ENCODE measurements around the gene PTGDS.

Gene PTGDS

DNA sequence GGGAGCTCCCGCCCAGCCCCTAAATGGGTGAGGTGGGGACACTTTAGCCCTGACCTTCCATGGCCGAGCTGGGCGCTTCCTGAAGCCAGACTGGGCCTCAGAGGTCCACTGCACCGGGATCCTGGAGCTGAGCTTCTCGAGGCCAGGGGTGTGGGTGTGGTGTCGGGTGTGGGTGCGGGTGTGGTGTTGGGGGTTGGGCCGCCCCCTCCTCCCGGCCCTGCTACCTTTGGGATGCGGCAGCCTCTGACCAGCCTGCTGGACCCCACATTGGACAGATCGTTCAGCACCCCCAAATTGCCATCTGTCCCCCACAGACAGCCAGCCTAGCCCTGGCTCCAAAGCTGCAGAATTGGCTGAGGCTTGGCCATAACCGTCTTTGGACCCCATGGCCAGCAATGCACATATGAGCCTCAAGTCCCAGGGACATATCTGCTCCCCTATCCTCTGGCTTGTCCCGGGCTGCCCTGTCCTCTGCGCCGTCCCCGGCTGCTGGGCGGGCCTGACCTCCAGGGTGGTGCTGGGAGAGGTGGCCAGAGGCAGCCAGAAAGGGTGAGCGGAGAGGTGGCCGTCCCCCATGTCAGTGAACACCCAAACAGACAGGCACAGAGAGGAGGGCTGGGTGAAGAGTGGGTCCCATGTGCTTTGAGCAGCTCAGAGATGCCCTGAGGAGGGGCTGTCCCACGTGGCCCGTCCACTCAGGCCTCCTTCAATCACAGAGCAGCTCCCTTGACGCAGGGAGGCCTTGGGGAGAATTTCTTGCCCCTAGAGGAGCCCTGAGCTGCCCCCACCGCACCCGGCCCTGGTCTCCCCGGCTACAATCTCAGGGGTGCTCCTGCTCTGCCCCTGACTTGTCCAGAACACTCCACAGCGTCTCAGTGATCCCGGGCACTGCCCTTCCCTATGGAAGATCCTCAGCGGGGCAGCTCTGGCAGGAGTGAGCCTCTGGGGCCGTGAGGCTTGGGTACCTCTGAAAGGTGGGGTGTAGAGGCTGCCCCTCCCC, 3.4 kb upstream of the PTGDS start:
- no peak for DNase-seq (ENCODE audit: low read depth)

DNA sequence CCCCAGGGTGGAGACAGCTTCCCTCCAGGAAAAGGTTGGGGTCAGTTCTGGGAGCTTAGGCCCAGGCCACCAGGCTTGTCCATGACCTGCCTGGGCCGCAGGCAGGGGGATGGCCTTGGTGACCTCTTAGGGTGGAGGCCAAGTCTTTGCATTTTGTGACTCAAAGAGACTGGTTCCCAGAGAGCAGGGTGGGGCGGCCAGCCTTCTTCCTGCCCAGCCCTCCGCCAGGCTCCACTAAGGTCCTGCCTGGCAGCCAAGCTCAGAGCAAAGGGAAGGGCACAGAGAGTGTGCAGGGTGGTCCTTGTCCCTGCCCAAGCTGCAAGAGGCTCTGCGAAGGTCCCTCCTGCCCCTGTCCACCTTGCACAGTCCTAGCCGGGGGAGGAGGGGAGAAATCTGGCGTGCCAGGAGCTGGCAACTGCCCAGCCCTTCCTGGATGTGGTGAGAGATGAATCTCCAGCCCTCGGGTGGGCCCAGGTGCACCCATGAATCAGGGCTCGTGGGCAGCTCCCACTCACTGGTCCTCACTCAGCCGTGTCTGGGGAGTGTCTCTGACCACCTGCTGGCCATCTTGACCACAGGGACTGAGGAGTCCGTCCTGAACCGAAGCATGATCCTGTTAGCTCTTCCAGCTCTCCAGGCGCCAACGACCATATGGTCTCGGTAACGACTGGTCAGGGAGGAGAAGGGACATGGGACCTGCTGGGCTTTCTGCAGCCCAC, 2.3 kb upstream of the PTGDS start:
- no peak for DNase-seq (ENCODE audit: low read depth)

DNA sequence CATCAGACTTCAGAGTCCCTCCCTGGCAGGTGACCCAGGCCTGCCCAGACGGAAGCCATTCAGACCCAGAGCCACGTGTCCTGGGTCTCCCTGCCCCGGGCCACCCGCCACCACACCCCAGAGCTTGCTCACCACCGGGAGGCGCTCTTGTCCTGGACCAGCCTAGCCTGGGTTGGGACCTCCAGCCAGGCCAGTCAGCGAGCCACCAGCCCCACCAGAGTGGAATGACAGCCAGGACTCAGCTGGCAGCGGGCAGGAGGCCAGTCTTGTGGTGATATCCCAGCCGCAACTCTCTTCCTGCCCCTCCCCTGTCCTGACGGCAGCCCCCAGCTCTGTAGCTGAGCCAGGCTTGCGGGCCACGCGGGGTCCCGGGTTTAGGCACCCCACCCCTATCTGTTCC, 1.7 kb upstream of the PTGDS start:
- no peak for DNase-seq (ENCODE audit: low read depth)

DNA sequence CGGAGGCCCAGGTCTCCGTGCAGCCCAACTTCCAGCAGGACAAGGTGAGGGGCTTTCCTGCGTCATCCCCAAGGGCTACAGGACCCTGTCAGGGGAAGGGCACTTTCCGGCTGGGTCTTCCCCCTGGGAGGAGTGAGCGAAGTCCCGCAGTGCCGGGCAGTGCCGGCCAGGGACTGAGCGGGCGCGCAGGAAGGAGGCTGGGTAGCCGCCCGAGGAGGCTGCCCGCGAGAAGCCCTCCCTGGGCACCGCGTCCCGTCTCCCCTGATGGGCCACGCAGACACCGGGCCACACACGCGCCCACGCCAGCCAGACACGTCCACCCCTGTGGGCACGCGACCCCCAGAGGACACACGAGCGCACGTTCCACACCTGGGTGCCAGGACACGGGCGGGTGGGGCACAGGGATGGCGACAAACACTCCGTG, 357 bp downstream of the PTGDS start:
- no peak for DNase-seq (ENCODE audit: low read depth)

DNA sequence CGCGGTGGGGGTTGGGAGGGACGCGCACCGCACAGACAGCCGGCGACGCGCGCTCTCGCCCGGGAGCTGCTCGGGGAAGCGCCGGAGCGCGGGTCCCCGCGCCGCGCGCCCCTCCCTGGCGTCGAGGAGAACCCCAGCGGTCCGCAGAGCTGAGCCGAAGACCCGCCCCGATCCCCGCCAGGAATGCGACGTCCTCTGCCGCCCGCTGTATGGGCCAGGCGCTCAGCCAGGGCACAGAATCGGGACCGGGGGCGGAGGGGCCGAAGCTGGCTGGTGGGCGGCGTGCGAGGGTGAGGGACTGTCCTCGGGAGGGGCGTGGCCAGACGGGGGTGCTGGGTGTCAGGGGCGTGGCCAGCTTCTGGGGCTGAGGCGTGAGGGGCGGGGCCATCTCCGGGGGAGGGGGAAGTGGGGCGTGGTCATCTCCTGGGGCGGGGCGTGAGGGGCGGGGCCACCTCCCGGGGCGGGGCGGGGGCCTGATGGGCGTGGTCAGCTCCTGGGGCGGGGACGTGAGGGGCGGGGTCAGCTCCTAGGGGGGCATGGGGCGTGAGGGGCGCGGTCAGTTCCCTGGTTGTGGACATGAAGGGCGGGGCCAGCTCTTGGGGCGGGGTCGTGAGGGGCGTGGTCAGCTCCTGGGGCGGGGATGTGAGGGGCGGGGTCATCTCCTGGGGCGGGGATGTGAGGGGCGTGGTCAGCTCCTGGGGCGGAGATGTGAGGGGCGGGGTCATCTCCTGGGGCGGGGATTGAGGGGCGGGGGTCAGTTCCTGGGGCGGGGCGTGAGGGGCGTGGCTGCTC, 965 bp downstream of the PTGDS start:
- DNase-seq (ENCODE audit: low read depth) = no peak

DNA sequence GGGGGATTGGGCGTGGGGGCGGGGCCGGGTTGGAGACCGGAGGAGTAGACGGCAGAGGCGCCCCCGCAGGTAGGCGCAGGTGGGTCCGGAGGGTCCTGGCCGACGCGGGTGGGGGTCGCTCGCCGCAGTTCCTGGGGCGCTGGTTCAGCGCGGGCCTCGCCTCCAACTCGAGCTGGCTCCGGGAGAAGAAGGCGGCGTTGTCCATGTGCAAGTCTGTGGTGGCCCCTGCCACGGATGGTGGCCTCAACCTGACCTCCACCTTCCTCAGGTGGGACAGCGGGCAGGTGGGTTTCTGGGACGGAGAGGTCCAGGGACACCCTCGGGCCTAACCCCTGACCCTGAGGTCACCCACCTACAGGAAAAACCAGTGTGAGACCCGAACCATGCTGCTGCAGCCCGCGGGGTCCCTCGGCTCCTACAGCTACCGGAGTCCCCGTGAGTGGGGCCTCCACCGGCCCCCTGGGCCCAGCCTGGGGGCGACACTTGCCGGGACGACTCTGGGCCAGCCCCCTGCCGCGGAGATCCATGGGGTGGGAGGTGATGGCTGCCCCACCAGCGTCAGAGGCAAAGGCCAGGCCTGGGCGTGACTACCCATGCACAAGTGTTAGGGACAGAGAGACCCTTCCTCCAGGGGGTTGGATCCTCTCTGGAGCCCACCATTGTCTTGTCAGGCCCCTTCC, 1.7 kb downstream of the PTGDS start:
- DNase-seq (ENCODE audit: low read depth) = no peak

DNA sequence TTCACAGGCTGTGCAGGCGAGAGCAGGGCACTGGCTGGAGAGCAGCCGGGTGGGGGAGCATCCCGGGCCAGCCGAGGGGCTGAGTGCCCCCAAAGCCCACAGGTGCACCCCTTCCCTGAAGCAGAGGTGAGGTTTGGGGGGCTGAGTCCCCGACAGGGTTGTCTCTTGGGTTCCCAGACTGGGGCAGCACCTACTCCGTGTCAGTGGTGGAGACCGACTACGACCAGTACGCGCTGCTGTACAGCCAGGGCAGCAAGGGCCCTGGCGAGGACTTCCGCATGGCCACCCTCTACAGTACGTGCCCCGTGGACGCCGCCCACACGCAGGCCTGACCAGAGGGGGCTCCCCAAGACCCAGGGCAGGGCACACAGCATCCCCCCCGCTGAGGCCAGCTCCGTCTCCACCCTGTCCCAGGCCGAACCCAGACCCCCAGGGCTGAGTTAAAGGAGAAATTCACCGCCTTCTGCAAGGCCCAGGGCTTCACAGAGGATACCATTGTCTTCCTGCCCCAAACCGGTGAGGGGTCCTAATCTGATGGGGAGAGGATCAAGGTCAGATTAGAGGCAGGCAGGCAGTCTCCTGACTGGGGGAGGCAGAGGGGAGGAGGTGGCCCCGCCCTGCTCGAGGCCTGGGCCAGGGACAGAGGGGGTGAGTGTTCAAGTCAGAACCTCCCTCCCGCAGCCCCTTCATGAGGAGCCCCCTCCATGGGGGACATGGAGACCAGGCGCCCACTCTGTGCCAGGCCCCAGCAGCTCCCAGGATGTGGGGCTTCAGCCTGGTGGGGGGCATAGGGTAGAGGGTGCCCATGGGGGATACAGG, 2.7 kb downstream of the PTGDS start:
- no peak for DNase-seq (ENCODE audit: low read depth)

DNA sequence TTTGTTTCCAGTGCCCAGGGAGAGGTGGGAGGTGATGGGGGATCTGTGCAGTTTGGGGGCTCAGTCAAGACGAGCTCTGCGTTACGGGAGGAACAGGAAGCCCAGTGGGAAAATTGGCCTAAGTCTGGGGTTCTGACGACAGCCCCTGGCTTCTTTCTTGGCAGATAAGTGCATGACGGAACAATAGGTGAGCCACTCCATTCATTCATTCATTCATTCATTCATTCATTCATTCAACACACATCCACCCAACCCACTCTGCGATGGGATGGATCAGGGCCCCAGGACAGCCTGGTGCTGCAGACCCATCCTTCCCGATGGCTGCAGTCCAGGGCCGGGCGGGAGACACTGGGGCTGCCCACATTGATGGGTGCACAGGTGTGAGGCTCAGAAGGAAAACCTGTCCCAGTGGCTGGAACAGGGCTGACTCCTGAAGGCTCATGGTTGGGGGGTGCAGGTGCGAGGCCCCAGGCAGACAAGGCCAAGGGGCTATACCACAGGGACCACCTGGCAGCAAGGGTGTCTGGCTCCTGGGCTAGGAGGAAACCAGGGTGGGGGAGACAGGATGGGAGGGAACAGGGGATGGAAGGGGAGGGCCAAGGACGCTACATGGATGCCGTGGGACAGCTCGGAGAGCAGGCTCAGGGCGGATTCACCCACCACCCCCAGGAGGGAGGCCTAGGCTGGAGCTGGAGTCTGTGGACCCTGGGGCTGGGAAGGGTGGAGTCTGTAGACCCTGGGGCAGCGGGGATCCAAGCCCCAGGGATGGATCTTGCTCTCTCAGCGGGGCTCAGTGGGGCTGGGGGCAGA, 3.6 kb downstream of the PTGDS start:
- DNase-seq (ENCODE audit: low read depth) = no peak

DNA sequence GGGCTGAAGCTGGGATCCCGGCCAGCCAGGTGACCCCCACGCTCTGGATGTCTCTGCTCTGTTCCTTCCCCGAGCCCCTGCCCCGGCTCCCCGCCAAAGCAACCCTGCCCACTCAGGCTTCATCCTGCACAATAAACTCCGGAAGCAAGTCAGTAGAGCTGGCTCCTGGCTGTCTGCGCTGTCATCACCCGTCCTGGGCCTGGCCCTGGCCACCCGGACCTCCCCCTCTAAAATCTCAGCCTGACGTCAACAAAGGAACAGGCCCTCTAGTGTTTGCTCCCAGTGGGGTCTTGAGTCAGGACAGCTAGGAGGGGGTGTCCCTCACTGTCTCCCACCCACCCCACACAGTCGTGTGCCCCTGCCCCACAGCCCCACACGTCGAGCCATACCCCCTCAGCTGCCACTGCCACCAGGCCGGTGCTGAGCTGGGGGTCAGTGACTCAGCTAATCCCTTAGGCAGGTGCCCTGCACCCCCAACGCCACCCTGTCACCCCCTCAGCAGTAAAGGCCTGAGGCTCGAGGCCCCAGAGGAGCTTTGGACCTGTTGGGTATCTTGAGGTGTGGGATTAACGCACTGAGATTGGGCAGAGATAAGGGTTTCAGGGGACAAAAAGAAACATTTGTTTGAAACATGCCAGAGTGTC, 4.4 kb downstream of the PTGDS start:
- no peak for DNase-seq (ENCODE audit: low read depth)

DNA sequence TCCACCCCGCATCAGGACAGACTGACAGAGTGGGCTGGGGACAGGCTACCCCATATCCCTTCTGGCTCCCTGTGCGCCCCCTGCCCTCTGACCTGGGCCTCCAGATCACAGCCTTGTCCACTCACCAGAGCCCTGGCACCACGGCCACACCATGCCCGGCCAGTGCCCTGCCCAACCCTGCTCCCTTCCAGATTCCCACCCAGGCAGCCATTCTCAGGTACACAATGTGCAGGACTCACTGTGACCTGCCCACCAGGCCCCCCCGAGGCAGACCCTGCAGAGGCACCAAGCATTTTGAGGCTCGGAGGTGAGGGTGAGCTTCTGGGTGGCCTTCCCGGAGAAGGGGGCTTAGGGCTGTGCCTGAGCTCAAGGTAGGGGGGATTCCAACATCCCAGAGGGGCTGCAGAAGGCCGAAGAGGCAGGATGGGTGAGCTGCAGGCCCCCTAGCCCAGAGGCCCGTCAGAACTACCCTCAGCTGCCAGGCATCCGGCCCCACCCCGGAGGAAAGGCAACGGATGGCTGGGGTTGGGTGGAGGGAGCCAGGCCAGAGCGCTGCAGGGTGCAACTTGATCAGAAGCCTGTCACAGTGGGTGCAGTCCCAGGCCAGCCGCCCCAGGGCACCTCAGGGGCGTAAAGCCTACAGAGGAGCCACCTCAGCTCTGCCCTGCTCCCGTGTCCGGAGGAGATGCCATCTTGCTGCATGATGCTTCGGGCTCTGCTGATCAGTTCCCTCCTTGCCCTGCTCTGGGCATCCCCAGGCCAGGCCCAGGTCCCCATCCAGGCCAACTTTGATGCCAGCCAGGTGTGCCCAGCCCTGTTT, 5.1 kb downstream of the PTGDS start, which contains the start of gene LCNL1:
LCNL1 (plus strand) TSS at position 762 of the 820 bp plus-strand sequence. CDS start 594 bp downstream, outside the sequence.
- no peak for DNase-seq (ENCODE audit: low read depth)

DNA sequence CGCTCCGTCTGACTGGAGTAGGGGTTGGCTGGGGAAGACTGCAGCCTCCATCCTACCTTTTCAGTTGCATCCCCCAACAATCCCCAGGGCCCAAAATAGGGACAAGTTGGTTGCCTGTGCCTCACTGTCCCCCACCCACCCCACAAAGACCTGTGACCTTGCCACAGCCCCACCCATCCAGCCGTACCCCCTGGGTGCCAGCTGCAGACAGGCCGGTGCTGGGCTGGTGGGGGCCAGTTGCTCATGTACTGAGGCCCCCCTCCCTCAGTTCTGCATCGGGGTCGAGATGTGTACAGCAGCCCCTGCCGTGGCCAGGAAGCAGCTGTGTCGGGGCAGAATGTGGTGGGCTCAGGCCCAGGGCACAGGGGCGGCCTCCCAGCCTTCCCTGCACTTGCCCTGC, 5.9 kb downstream of the PTGDS start:
- DNase-seq (ENCODE audit: low read depth) = no peak

DNA sequence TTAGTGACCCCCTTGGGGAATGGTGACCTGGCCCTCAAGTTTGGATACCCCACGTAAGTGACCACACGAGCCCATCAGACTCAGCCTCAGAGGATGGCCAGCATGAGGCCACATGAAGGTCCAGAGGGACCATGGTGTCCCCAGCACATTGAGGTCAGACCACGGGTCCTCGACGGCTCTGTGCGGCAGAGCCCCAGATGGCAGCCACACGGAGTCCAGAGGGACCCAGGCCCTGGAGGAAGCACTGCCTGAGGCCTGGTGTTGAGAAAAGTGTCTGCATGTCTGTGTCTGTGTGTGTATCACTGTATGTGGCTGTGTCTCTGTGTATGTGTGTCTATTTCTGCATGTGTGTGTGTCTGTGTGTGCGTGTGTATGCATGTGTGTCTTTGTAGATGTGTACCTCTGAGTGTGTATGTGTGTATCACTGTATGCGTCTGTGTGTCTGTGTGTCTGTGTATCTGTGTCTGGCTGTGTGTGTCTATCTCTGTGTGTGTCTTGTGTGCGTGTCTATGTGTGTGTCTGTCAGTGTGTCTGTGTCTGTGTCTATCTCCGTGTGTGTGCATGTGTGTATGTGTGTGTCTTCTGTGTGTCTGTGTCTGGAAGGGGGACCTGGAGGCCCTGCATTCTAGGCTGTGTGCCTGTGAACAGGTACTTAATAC, 6.5 kb downstream of the PTGDS start:
- DNase-seq (ENCODE audit: low read depth) = no peak

DNA sequence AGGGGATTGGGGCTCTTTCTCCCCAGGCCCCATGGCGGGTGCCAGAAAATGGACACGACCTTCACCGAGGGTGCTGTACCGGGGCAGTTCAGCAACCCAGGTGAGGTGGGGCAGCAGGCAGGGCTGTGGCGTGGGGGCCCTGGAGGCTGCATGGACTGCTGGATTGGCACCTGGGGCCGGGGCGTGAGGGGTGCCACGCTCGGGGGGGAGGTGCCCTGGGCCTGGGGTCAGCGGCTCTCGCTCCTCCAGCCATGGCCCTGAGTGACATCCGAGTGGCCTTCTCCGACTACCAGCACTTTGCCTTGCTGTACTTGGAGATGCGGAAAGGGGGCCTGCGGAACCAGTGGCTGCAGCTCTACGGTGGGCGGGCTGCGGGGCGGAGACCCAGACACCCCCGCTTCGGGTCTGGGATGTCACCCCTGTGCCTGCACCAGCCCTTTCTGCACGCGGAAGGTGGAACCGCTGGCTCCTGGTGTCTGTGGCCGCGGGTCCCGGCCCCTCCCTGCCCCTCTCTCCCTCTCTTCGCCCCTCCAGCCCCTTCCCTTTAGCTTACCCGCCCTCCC, 7.2 kb downstream of the PTGDS start:
- no peak for DNase-seq (ENCODE audit: low read depth)

DNA sequence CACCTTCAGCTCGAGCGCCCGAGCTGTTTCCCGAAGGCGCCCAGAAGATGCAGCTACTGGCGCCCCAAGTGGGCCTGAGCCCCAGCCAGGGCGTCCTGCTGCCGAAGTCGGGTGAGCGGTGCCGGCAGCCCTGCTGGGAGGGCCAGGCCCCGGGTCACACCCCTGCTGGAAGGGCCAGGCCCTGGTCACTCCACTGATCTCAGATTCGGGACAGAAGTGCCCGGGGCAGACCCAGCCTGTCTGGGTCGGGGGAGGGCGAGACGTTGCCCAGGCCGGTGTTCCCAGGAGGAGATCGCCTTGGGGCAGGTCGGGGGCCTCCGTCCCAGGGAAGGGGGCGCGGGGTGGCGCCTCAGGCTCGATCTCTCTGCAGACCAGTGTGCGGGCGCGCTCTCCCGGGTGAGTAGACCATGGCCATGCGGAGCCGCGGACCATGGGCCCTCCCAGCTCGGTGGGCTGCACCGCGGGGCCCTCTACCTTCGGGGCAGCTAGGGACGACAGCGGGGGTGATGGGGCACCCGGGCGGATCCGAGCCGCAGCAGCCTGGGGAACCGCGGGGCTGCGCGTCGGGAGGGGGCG, 7.8 kb downstream of the PTGDS start:
- no peak for DNase-seq (ENCODE audit: low read depth)

DNA sequence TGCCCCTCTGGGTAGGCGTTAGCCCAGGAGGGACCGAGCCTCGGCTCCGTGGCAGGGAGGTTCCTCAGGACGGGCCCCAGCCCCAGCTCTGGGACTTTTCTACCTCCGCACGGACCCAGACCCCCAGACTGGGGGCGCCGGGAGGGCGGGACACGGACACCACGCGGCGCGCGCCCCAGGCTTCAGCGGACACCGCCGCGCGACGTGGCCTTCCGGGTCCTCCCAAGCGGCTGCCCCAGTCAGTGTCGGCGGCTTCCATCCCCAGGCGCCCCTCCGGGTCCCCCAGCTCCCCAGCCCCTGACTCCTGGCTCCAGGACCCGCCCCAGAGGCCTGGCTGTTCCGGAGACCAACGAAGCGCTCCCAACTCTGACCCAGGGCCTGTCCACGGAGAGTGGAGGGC, 8.5 kb downstream of the PTGDS start:
- DNase-seq (ENCODE audit: low read depth) = no peak

DNA sequence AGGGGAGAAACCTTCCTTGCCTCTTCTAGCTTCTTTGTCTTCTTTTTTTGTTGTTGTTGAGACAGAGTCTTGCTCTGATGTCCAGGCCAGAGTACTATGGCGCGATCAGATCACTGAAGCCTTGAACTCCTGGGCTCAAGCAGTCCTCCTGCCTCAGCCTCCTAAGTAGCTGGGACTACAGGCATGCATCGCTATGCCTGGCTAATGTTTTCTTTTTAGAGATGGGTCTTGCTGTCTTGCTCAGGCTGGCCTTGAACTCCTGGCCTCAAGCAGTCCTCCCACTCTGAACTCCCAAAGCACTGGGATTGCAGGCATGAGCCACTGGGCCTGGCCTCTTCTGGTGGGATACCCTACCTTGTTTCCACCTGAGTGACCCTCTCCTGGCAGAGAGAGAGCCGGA, 11.6 kb downstream of the PTGDS start:
- DNase-seq (ENCODE audit: low read depth) = no peak

DNA sequence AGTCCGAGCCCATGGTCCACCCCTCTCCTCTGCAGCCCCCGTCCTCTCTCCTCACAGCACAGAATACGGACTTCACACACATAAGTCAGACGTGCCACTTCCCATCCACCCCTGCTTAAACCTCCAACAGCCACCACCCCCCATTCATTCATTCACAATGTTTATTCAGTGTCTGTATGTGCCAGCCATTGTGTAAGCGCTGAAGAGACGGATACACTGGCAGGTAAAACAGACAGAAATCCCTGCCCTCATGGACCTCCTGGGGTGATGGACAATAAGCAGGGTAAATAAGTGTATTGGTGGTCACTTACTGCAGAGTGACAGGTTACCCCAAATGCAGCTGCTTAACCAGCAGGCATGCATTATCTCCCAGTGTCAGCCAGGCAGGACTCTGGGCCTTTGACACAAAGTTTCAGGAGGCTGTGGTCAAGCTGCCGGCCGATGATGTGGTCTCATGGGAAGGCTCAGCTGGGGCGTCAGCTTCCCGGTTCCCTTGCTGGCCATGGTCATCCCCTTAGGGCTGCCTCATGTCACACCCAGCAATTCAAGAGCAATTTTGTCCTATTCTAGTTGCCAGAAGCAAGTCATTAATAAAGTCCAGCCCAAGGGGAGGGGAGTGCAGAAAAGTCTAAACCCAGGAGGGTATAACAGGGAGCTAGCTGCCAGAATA, 13.1 kb downstream of the PTGDS start:
- DNase-seq (ENCODE audit: low read depth) = no peak

All from GM04504 (cell line).